Measurements from ENCODE around the gene CYP26A1.
A peak's percentile ranks its signal among the peaks of the same experiment; 100 is the strongest.

Gene CYP26A1

DNA sequence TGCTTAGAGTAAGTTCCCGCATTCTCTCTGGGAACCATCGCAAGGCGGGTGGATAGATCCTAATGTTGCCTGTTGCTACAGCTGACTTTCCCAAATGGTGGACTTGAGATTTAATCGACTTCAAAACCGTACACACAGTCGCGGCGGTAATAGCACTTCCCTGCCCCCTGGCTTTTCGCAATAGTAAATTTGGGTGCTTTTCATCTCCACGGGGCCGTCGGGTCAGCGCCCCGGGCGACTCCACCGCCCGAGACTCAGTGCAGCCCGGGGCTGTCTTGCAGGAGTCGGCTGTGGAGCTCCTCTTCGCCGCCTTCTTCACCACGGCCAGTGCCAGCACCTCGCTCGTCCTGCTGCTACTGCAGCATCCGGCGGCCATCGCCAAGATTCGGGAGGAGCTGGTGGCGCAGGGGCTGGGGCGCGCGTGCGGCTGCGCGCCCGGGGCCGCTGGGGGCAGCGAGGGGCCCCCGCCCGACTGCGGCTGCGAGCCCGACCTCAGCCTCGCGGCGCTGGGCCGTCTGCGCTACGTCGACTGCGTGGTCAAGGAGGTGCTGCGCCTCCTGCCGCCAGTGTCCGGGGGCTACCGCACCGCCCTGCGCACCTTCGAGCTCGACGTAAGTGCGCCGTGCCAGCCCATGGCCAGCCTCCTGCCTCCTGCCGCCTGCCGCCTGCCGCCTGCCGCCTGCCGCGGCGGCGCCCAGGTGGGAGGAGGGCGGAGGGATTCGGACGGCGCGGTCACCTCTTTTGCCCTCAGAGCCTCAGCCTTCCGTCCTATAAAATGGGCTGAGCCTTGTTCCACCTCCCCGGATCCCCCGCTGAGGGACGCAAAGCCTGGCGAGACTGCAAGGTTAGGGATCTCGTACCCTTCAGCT, 7.8 kb upstream of the CYP26A1 start:
- no peak for DNase-seq

DNA sequence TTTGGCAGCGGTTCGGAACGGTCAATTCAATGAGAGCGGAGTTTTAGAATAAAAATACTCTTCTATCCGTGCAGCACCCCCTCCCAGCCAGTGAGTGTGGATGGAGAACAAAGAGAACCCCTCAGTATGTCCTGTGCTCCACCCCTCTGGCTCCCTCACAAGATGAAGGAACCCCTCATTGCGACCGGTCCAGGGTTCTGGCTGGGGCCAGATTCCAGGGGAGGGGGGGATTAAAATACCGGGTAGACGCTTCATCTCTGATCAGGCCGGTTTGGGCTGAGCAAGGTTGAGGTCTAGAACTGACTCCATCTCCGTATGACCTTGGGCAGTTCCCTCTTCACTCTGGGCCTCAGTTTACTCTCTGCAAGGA, 7.2 kb upstream of the CYP26A1 start:
- no peak for DNase-seq

DNA sequence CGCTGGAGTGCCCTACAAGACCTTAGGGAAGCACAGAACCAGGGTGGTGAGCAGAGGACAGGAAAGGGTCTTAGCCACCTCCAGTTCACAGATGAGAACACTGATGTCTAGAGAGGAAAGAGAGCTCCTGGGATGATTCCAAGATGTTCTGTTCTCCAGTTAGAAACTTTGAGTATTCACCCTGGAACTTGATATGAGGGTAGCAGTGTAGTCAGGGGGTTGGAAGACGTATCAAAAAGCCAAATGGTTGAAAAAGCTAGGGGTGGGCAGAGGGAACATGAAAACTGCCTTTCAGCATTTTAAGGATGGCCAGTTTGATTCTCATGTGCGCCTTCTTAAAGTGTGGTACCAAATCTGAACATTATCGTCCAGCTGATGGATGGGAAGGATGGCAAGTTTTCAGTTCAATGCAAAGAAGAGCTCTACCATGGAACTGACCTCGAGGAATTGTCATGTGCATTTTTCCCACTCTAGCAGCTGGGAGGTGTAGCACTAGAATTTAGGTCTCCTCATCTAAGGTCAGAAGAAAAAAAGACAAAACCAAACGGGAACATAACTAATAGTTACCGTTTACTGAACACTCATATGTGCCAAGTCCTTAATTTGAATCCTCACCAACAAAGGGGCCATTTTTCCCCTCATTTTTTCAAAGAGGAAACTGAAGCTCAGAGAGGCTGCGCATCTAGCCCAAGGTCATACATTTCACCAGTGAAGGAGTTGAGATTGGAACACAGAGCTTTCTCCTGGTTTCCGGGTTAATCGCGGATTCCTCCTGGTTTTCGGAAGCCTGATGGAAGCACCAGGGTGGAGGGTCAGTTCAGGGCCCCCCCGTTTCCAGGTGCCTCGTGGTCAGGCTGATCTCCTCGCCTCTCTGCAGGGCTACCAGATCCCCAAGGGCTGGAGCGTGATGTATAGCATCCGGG, 6.0 kb upstream of the CYP26A1 start:
- DNase-seq: no peak

DNA sequence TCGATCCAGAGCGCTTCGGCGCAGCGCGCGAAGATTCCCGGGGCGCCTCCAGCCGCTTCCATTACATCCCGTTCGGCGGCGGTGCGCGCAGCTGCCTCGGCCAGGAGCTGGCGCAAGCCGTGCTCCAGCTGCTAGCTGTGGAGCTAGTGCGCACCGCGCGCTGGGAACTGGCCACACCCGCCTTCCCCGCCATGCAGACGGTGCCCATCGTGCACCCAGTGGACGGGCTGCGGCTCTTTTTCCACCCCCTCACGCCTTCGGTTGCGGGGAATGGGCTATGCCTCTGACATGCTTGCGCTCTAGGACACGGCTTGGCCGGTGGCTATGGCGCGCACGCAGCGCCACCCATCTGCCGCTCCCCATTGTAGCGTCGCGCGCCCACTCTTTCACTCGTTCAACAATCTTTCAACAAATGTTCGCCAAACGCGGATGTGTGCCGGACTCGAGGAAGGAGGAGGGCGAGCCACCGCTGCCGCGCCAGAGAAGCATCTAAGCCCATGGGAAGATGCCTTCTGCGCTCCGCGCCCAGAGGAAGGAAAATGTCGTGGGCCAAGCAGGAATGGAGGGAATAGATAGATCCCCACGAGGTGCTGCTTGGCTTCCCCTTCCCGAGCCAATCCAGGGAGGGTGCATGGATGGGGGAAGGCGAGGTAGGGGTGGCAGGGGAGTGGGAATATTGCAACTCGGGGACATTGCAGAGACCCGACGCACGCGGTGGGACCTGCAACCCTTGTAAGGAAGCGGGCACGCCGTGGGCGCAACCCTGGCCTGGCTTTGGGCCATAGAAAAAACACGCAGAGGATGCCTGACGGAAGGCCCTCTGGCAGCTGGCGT, 5.1 kb upstream of the CYP26A1 start:
- DNase-seq: no peak

DNA sequence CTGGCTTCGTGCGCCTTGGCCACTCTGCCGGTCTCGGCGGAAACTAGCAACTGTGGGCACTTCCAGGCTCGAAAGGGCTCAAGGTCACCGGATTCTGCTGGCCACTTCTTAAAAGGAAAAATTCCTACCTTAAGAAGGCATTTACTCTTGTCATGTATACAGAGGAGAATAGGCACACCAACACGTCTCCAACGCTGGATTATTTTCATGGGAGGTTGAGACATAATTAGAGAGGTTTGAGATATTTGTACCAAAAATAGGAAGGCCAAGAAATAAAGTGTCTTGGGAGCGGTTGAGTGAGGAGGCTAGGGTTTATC, 4.5 kb upstream of the CYP26A1 start:
- no peak for DNase-seq

DNA sequence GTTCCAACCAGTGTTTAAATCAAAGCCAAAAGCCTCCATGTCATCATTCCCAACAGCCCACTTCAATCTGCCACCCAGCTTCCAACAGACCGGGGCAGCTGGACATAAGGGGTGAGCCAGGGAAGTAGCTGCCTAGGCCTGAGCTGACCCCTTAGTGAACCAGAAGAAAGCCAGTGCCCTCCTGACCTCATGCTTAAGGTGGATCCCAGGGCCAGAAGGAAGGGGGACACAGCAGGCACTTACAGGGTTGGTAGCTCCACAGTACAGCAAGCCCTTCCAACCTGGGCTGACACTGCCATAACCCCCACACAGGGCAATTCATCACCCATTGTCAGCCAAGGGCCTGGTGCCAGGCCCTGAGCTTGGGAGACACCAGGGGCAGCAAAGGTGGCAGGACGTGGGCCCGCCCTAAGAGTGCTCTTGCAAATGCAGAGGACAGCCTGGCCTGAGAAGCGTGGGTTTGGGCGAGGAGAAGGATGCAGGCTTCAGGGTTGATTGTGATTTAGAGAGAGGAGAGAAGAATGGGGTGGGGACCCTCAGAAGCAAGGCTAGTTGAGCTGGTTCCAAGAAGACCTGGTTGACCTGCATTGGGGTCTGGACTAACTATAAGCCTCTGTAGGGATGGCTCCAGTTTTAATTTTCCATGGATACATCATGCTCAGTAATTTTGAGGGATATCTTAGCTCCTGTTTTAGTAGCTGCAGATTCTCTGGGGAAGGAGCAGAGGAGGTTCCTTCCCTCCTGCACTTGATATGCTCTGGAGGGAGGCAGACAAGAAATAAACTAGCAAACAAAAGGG, 3.1 kb upstream of the CYP26A1 start:
- DNase-seq: no peak

DNA sequence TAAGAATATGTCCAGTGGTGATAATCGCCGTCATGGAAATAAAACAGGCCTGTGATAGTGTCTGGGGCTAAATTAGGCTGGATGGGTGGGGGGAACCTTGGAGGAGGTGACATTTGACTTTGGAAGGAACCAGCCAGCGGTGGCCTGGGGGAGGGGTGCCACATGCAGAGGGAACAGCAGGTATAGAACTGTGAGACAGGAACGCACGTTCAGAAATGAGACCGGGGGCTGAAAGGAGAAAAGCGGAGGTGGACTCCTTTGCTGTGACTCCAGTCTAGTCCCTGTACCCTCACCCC, 2.6 kb upstream of the CYP26A1 start:
- no peak for DNase-seq

DNA sequence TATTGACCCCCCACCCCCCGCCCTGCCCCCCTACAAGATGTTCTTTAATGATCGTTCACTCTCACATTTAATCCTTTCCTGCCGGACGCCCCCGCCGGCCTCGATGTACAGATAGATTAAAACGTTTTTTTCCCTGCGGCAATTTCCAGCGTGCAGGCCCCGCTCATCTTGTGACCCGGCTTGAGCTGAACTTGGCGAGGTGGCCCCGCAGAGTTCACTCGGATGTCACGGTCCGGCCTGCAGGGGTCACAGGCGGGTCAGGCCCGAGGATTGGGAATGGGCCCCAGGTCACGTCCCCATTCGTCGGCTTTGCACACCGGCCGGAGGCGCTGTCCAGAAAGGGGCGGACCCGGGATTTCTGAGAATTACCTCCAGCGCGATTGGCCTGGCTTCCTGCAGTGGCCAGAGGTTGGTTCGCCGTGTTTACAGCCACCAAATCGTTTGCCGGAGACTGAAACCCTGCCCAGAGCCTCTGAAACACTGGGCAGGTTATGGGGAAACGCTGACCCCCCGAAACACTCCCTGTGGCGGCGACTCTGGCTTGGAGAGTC, 1.9 kb upstream of the CYP26A1 start:
- no peak for DNase-seq

DNA sequence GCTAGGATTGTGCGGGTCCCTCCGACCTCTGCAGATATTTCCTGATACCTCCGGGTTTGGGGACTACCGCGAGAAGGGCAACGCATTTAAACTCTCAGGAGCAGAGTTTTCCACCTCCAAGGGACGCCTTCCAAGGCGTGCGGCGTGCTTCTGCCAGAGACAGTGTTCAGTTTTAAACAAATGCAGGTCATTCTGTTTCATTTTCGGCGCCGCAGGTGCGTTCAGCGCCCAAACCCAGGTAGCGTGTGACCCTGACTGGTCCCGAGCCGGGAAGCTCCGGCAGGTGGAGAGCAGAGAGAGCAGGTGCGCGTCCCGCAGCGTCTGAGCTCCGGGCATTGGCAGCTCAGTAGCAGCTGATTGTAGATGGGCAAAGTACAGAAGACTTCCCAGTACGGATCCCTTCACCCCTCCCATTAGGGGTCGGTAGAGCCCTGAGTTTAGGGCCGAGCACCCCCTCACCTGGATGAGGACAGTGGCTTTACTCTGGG, 1.4 kb upstream of the CYP26A1 start:
- peak; percentile 60 for DNase-seq

DNA sequence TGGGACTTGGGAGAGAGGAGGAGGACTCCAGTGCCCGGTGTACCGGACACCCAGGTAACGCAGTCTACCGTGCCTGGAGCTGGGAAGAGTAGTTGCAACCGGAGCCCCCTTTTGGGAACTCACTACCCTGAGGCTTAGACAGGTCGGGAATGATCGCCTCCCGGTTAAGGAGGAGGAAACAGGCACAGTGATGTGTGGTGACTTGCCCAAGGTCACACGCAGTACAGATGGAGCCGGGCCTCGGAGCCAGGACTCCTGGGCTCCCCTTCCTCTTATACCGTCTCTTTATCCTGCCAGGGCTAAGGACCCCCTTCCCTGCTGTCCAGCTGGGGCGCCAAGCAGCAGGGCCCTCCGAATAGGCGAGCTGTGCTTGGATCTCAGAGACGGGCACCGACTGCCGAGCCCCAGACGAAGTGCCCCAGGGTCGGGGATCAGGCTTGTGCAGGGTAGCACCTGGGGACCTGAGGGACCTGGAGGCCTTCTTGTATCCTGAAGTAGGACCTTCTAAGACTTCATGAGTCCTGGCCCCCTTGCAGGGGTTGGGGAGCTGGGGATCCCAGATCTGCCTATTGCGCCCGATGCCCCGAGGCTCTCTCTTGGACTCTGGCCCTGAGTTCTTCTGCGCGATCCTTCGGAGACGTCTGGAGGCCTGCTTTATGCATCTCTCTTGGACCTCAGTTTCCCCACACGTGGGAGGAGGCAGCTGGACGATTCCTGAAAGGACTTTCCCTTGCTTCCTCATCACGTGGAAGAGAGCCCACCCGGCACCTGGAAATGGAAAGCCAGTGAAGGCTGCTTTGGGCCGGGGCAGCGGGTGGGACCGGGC, 767 bp upstream of the CYP26A1 start:
- peak; percentile 68 for DNase-seq

DNA sequence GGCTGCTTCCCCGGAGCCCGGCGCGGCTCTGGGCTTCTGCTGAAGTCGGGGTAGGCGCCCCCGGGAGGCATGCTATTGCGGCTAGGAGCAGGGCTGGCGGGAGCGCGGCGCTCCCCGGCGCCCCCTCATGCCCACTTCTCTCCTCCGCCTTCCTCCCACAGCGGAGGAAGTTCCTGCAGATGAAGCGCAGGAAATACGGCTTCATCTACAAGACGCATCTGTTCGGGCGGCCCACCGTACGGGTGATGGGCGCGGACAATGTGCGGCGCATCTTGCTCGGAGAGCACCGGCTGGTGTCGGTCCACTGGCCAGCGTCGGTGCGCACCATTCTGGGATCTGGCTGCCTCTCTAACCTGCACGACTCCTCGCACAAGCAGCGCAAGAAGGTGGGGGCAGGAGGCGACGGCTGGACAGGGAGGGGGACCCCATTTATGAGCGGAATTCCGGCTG, 479 bp downstream of the CYP26A1 start:
- DNase-seq: no peak

DNA sequence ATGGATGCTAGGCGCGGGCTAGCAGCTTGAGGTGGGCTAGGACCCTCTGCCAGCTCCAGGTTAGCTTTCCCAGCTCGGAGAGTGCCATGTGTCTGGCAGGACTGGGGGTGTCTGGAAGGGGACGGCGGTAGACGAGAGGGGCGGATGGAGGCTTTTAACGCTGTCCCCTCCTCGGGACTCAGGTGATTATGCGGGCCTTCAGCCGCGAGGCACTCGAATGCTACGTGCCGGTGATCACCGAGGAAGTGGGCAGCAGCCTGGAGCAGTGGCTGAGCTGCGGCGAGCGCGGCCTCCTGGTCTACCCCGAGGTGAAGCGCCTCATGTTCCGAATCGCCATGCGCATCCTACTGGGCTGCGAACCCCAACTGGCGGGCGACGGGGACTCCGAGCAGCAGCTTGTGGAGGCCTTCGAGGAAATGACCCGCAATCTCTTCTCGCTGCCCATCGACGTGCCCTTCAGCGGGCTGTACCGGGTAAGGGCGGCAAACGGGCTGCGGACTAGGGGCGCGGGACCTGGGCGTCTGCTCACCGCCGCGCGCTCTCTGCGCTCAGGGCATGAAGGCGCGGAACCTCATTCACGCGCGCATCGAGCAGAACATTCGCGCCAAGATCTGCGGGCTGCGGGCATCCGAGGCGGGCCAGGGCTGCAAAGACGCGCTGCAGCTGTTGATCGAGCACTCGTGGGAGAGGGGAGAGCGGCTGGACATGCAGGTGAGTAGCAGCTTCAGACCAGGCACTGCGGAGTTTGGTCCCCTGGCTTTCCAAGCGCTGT, 1.1 kb downstream of the CYP26A1 start:
- DNase-seq: peak; percentile 65

DNA sequence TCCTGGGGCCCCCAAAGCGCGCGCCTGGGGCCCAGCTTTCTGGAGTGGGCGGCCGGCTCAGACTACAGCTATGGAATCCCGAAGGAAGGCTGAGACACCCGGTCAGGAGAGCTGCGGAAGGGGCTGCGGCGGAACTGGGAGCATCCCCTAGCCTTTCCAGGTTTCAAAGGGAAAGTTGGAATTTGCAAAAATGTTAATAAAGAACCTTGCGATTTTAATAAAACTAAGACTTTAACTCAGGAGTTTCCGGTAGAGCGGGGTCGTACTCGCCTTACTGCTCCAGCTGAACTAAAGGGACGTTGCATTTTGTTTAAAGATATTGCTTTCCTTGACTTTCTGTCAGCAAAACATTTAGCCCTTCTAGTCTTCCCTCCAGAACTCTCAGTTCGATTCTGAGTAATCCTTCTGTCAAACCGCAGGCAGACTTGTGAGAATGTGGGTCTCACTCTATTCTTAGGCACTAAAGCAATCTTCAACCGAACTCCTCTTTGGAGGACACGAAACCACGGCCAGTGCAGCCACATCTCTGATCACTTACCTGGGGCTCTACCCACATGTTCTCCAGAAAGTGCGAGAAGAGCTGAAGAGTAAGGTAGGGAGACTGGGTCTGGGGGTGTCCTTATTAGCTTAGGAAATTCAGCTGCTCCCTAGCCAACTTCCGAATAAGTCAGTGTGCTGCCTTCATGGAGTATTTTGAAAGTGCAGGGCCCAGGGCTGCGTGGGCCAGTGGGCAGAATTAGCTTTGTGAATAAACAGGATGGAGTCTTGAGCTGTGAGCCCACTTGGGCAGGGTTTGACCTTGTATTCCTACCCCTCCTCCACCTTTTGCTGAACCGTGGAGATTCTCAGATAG, 1.9 kb downstream of the CYP26A1 start:
- DNase-seq: no peak

DNA sequence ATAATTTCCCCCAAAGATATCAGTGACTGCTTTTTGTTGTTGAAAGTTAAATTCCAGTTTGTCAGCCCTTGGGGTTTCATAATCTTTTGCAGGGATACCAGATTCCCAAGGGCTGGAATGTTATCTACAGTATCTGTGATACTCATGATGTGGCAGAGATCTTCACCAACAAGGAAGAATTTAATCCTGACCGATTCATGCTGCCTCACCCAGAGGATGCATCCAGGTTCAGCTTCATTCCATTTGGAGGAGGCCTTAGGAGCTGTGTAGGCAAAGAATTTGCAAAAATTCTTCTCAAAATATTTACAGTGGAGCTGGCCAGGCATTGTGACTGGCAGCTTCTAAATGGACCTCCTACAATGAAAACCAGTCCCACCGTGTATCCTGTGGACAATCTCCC, 3.2 kb downstream of the CYP26A1 start:
- DNase-seq: no peak

DNA sequence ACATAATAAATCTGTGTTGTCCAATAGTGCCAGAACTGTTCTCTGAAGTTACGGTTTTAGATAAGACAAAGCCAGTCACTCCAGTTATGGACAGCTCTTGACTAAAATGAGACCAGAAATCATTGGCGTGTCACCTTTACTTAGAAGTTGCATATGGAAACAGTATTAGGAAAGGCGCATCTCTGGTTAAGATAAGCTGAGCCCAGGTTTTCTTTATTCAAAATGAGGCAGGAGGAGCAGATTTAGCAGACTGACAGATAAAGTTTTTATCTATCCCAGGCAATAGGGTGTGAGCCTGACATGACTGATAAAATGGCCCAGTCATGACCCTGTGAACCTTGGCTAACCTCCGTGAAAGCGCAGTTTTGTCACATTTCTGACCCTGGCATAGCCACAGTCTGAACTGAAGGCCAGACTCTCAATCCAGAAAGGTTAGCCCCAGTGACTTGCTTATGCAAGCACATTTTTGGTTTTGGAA, 4.2 kb downstream of the CYP26A1 start:
- no peak for DNase-seq

DNA sequence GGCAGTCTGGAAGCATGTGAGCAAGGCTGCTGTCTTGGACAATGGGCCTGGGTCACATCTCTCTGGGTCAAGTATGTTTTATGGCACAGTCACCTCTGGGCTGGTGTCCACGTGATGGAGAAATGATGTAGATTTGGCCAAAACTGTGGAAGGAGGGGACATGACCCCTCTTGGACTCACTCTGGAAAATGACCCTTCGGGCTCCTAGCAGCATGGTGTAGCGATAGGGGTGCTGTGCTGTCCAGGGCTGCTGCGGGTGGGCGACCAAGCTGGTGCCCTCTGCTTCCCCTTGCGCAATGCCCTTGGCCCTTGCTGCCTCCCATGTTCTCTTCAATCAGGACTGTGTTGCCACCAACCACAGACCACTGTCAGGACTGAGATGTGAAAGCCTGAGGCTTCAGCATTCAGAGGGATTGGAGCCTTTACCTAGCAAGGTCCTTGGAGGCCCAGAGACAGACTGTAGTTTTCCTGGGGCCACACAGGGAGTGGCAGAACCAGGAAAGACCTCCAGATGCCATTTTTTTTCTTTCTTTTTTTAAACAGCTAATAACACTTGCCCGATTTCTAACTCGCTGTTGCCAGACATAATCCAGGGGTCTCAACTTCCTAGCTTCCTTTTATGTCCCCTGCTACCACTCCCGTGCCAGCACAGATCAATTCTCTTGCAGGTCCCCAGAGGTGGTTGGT, 6.1 kb downstream of the CYP26A1 start:
- DNase-seq: no peak

DNA sequence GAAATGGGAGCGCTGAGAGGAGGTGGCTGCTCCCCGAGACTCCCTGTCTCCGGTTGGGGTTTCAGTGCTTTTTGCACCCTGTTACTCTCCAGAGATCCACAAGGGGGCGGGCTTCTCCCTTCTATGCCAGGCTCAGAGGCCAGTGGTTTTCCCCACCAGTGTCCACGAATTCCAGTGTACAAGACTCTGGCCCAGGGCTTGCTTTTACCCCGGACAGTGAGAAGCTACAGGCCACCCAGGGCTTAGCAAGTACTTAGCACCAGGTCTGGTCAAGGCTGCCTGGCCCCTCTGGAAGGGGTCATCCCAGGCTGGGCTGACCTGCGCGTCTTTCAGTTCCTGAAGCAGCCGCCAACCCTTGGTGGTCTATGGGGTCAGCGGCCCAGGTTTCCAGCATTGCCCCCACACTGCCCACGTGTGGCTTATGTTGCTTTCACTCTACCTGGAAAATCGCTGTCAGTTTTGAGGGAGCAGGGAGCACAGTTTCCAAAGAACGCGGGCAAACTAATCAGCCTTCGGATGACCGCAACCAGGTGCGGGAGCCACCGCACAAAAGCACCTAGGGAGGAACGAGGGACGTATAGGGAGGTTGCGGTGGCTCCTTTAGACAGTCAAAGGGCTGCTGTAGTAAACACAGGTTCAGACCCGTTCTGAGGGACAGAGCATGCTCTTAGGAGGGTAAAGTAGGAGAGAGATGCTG, 6.8 kb downstream of the CYP26A1 start:
- DNase-seq: peak; percentile 79

DNA sequence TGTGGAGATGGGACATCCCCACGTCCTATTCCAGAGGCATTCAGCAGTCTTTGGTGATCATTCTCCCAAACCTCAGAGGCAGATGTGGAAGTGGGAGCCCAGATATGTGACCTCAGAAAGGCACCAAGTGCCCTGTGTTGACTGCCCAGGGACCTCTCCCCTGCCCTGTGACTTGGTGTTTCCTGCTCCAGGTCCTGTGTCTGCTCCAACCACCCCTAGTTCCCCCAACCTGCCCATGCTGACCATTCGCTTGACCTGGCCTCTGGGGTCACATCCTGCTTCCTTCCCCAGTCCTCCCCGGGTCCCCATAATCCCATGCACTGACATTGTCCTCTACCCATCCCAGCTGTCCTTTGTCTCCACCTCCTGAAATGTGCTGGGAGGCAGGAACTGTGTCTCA, 7.6 kb downstream of the CYP26A1 start:
- peak; percentile 32 for DNase-seq

Data from activated CD8-positive, alpha-beta memory T cell treated with anti-CD3 and anti-CD28 coated beads for 24 hours (primary cell).